ENCODE data around the gene BCLAF1. TPM values are rescaled to one million over a fixed set of nuclear protein-coding genes. Genes with fewer than 3 reads are reported as not detected.

The BCLAF1 gene
- total RNA-seq, 1 experiment from 2014 or later: 175 TPM

- Mint-ChIP-seq H3K4me3 (ENCODE audit: unreplicated experiment) (no peak overlapping the region), H3K4me1 (ENCODE audit: insufficient read depth, unreplicated experiment) (peaks cover 52% of the 10 kb centered on the region), H3K9me3 (ENCODE audit: unreplicated experiment) (no peaks in the 10 kb centered on the region), H3K27me3 (ENCODE audit: insufficient read depth, unreplicated experiment) (no peaks in the 10 kb centered on the region), H3K36me3 (ENCODE audit: insufficient read depth, unreplicated experiment) (peaks cover 43% of the 10 kb centered on the region), H3K27ac (ENCODE audit: low read depth, unreplicated experiment) (no peak overlapping the region)
- ChIA-PET CTCF (interaction anchor here (0.7 kb wide), 1 partner anchor 31 kb away, joined by 3 read pairs; no protein-coding TSS in a partner anchor), POLR2A (interaction anchor here (0.8 to 1.8 kb wide), 4 partner anchors 9 to 785 kb away, joined by 3 to 12 read pairs (median 4); partner anchors contain the start of gene MTFR2)
- no peak for DNase-seq (ENCODE audit: unreplicated experiment)
- intact Hi-C loops (cut with micrococcal nuclease): loop anchor here (10.0 kb wide), 1 partner anchor 512 kb away; the partner anchor contains the start of gene MAP3K5
- TF ChIP-seq CTCF (IDR thresholded peaks at IDR 0.05; ENCODE audit: unreplicated experiment): no peak
- BruUV-seq (replicated peaks): no TSS peak
Measured at GRCh38 chr6:136282906-136283305, 6.7 kb downstream of the BCLAF1 start.

- CTCF ChIA-PET: interaction anchor here (0.7 kb wide), 1 partner anchor 54 kb away, joined by 3 read pairs; no protein-coding TSS in a partner anchor
- Mint-ChIP-seq H3K27me3 (ENCODE audit: insufficient read depth, unreplicated experiment) (no peaks in the 10 kb centered on the region), H3K36me3 (ENCODE audit: insufficient read depth, unreplicated experiment) (peaks cover 65% of the 10 kb centered on the region), H3K27ac (ENCODE audit: low read depth, unreplicated experiment) (no peak overlapping the region), H3K4me1 (ENCODE audit: insufficient read depth, unreplicated experiment) (peaks cover 42% of the 10 kb centered on the region), H3K9me3 (ENCODE audit: unreplicated experiment) (no peaks in the 10 kb centered on the region), H3K4me3 (ENCODE audit: unreplicated experiment) (no peak overlapping the region)
- DNase-seq (ENCODE audit: unreplicated experiment): no peak
- intact Hi-C loops (cut with micrococcal nuclease): loop anchor here (10.0 kb wide), 1 partner anchor 515 kb away; the partner anchor contains the start of gene MAP3K5
- POLR2A ChIA-PET: interaction anchor here (0.6 to 2.5 kb wide), 4 partner anchors 9 to 282 kb away, joined by 3 to 25 read pairs (median 4); partner anchors contain the start of genes BCLAF1 and MTFR2
- no peak for TF ChIP-seq CTCF (IDR thresholded peaks at IDR 0.05; ENCODE audit: unreplicated experiment)
- BruUV-seq (replicated peaks): no TSS peak
Measured at GRCh38 chr6:136280032-136280609, 9.5 kb downstream of the BCLAF1 start.

GRCh38 chr6:136274062-136274461 is 15.6 kb downstream of the BCLAF1 start:
- H3K4me1 Mint-ChIP-seq (ENCODE audit: insufficient read depth, unreplicated experiment): no peaks in the 10 kb centered on the region
- no peak for DNase-seq (ENCODE audit: unreplicated experiment)
- no peak overlapping the region for H3K4me3 Mint-ChIP-seq (ENCODE audit: unreplicated experiment)
- intact Hi-C loops (cut with micrococcal nuclease): no loop called here
- BruUV-seq (replicated peaks): no TSS peak
- TF ChIP-seq CTCF (IDR thresholded peaks at IDR 0.05; ENCODE audit: unreplicated experiment): no peak
- H3K9me3 Mint-ChIP-seq (ENCODE audit: unreplicated experiment): no peaks in the 10 kb centered on the region
- ChIA-PET POLR2A (interaction anchor here (0.6 to 2.2 kb wide), 7 partner anchors 8 to 58 kb away, joined by 3 to 11 read pairs (median 5); partner anchors contain the start of genes BCLAF1 and MTFR2), CTCF (interaction anchor here (0.5 to 0.7 kb wide), 3 partner anchors 15 to 479 kb away, joined by 3 to 4 read pairs (median 3); partner anchors contain the start of gene BCLAF1)
- H3K27ac Mint-ChIP-seq (ENCODE audit: low read depth, unreplicated experiment): no peak overlapping the region
- H3K27me3 Mint-ChIP-seq (ENCODE audit: insufficient read depth, unreplicated experiment): no peaks in the 10 kb centered on the region
- H3K36me3 Mint-ChIP-seq (ENCODE audit: insufficient read depth, unreplicated experiment): peaks cover 98% of the 10 kb centered on the region

- Mint-ChIP-seq H3K4me3 (ENCODE audit: unreplicated experiment) (no peak overlapping the region), H3K4me1 (ENCODE audit: insufficient read depth, unreplicated experiment) (peaks cover 11% of the 10 kb centered on the region), H3K36me3 (ENCODE audit: insufficient read depth, unreplicated experiment) (peaks cover 98% of the 10 kb centered on the region), H3K27ac (ENCODE audit: low read depth, unreplicated experiment) (peak overlapping the region; percentile 36), H3K9me3 (ENCODE audit: unreplicated experiment) (no peaks in the 10 kb centered on the region), H3K27me3 (ENCODE audit: insufficient read depth, unreplicated experiment) (no peaks in the 10 kb centered on the region)
- POLR2A ChIA-PET: interaction anchor here (0.6 kb wide), 1 partner anchor 33 kb away, joined by 3 read pairs; no protein-coding TSS in a partner anchor
- CTCF ChIA-PET: interaction anchor here (1.0 kb wide), 1 partner anchor 14 kb away, joined by 3 read pairs; no protein-coding TSS in a partner anchor
- BruUV-seq (replicated peaks): no TSS peak
- TF ChIP-seq CTCF (IDR thresholded peaks at IDR 0.05; ENCODE audit: unreplicated experiment): no peak
- DNase-seq (ENCODE audit: unreplicated experiment): no peak
- intact Hi-C loops (cut with micrococcal nuclease): no loop called here
Measured at GRCh38 chr6:136265101-136265500, 24.5 kb downstream of the BCLAF1 start.

Data from MCF 10A (cell line).